Fibroblast of skin of right quadriceps (primary cell): ENCODE measurements around the gene GDI2.
"Not testable (repeated sequence)": the region's sequence is repeated elsewhere in the genome, so short reads cannot be mapped to it uniquely, and the experiment has no call there.

Source experiments
- DNase-seq: peaks from one replicate; pipeline ENCODE4 v3.0.0-alpha.2; 2013

The GDI2 gene

GRCh38 chr10:5813341-5814109 is at the start of gene GDI2:
Gene GDI2 (minus strand): TSS chr10:5813434. CDS start chr10:5813258, 176 bp downstream.
- DNase-seq, result peak; percentile 98

GRCh38 chr10:5862360-5862961 is 49.2 kb upstream of the GDI2 start:
- DNase-seq, result no peak

- no peak for DNase-seq
Observed at GRCh38 chr10:5860066-5860465, 46.8 kb upstream of the GDI2 start.

- no peak for DNase-seq
Observed at GRCh38 chr10:5858811-5859210, 45.6 kb upstream of the GDI2 start.

- no peak for DNase-seq
Observed at GRCh38 chr10:5856701-5857004, 43.4 kb upstream of the GDI2 start.

- no peak for DNase-seq
Observed at GRCh38 chr10:5855979-5856700, 42.9 kb upstream of the GDI2 start.

GRCh38 chr10:5854131-5854475 is 40.9 kb upstream of the GDI2 start:
- DNase-seq, result no peak

GRCh38 chr10:5846667-5847066 is 33.4 kb upstream of the GDI2 start:
- DNase-seq, result not testable (repeated sequence)

- no peak for DNase-seq
Observed at GRCh38 chr10:5844345-5845055, 31.3 kb upstream of the GDI2 start.

GRCh38 chr10:5843686-5844344 is 30.6 kb upstream of the GDI2 start:
- DNase-seq, result no peak

- DNase-seq, result no peak
Observed at GRCh38 chr10:5841965-5842364, 28.7 kb upstream of the GDI2 start.

GRCh38 chr10:5840314-5841307 is 27.4 kb upstream of the GDI2 start:
- peak; percentile 57 for DNase-seq

- DNase-seq, result not testable (repeated sequence)
Observed at GRCh38 chr10:5836181-5836580, 22.9 kb upstream of the GDI2 start.

GRCh38 chr10:5835446-5836095 is 22.3 kb upstream of the GDI2 start:
- DNase-seq, result no peak

- DNase-seq, result no peak
Observed at GRCh38 chr10:5833814-5834213, 20.6 kb upstream of the GDI2 start.

GRCh38 chr10:5832946-5833345 is 19.7 kb upstream of the GDI2 start:
- DNase-seq, result no peak

GRCh38 chr10:5831446-5831782 is 18.2 kb upstream of the GDI2 start:
- no peak for DNase-seq

- DNase-seq, result no peak
Observed at GRCh38 chr10:5830629-5831445, 17.6 kb upstream of the GDI2 start.

GRCh38 chr10:5829267-5829666 is 16.0 kb upstream of the GDI2 start:
- no peak for DNase-seq

- no peak for DNase-seq
Observed at GRCh38 chr10:5828725-5829124, 15.5 kb upstream of the GDI2 start.
